H9 (cell line): ENCODE data around the gene SMTN. TPM values are rescaled to one million over a fixed set of nuclear protein-coding genes. Genes with fewer than 3 reads are reported as not detected.

Experiments used
- DNase-seq: peaks from one replicate; pipeline ENCODE4 v3.0.0-alpha.2; 2017
- H2AFZ ChIP-seq: one replicate; pipeline ENCODE4 v1.6.1; 2013; ENCODE audit warnings: mild to moderate bottlenecking, low read length, control low read depth, moderate library complexity
- H2AK5ac ChIP-seq: 2 replicates; pipeline ENCODE4 v1.6.1; 2013; ENCODE audit warnings: low read length, control low read depth, mixed read lengths; ENCODE audit not compliant: insufficient read length
- H2BK120ac ChIP-seq: one replicate; pipeline ENCODE4 v1.6.1; 2013; ENCODE audit warnings: low read depth, mild to moderate bottlenecking, low read length, control low read depth, inconsistent platforms; ENCODE audit not compliant: poor library complexity, severe bottlenecking
- H2BK12ac ChIP-seq: 2 replicates; pipeline ENCODE4 v1.6.1; 2013; ENCODE audit warnings: low read length, control low read depth, mixed read lengths, low read depth; ENCODE audit not compliant: insufficient read length
- H2BK15ac ChIP-seq: 2 replicates; pipeline ENCODE4 v1.6.1; 2013; ENCODE audit warnings: low read depth, low read length, control low read depth
- H2BK20ac ChIP-seq: one replicate; pipeline ENCODE4 v1.6.1; 2013; ENCODE audit warnings: low read depth, mild to moderate bottlenecking, low read length, control low read depth, inconsistent platforms; ENCODE audit not compliant: poor library complexity, severe bottlenecking
- H2BK5ac ChIP-seq: 2 replicates; pipeline ENCODE4 v1.6.1; 2013; ENCODE audit warnings: low read length, control low read depth, mixed read lengths; ENCODE audit not compliant: insufficient read length
- H3K14ac ChIP-seq: 2 replicates; pipeline ENCODE4 v1.6.1; 2013; ENCODE audit warnings: low read length, control low read depth; ENCODE audit not compliant: insufficient read depth
- H3K18ac ChIP-seq: 2 replicates; pipeline ENCODE4 v1.6.1; 2013; ENCODE audit warnings: low read depth, mild to moderate bottlenecking, mixed read lengths, low read length, control low read depth; ENCODE audit not compliant: insufficient read length
- H3K23ac ChIP-seq: 2 replicates; pipeline ENCODE4 v1.6.1; 2013; ENCODE audit warnings: low read length, control low read depth, mixed read lengths, low read depth; ENCODE audit not compliant: insufficient read length
- H3K23me2 ChIP-seq: 2 replicates; pipeline ENCODE4 v1.6.1; 2013; ENCODE audit warnings: low read depth, mild to moderate bottlenecking, mixed read lengths, low read length, control low read depth; ENCODE audit not compliant: insufficient read length, poor library complexity, severe bottlenecking
- H3K27ac ChIP-seq: 2 replicates; pipeline ENCODE4 v1.5.1; 2013; ENCODE audit warnings: low read length, control low read depth, mixed read lengths, low read depth; ENCODE audit not compliant: insufficient read length
- H3K27me3 ChIP-seq: 2 replicates; pipeline ENCODE4 v1.6.1; 2013; ENCODE audit warnings: low read length, control low read depth, inconsistent platforms; ENCODE audit not compliant: insufficient read depth
- H3K4ac ChIP-seq: 2 replicates; pipeline ENCODE4 v1.6.1; 2013; ENCODE audit warnings: low read depth, mild to moderate bottlenecking, control low read depth, inconsistent platforms, low read length, moderate library complexity
- H3K4me1 ChIP-seq: 2 replicates; pipeline ENCODE4 v1.6.1; 2013; ENCODE audit warnings: low read length, control low read depth, inconsistent platforms; ENCODE audit not compliant: insufficient read depth
- H3K4me2 ChIP-seq: 2 replicates; pipeline ENCODE4 v1.6.1; 2013; ENCODE audit warnings: low read length, control low read depth, mixed read lengths; ENCODE audit not compliant: insufficient read length, insufficient read depth
- H3K56ac ChIP-seq: 2 replicates; pipeline ENCODE4 v1.6.1; 2013; ENCODE audit warnings: low read depth, mild to moderate bottlenecking, mixed read lengths, low read length, control low read depth; ENCODE audit not compliant: insufficient read length
- H3K79me1 ChIP-seq: 2 replicates; pipeline ENCODE4 v1.6.1; 2013; ENCODE audit warnings: low read depth, mild to moderate bottlenecking, moderate library complexity, low read length, control low read depth, inconsistent platforms; ENCODE audit not compliant: insufficient read depth, poor library complexity, severe bottlenecking
- H3K79me2 ChIP-seq: 2 replicates; pipeline ENCODE4 v1.6.1; 2013; ENCODE audit warnings: low read length, control low read depth, inconsistent platforms; ENCODE audit not compliant: insufficient read depth
- H3K9ac ChIP-seq: 2 replicates; pipeline ENCODE4 v1.6.1; 2013; ENCODE audit warnings: low read length, control low read depth, mixed read lengths; ENCODE audit not compliant: insufficient read length; ENCODE audit errors: extremely low read depth
- H3K9me3 ChIP-seq: one replicate; pipeline ENCODE4 v1.6.1; 2013; ENCODE audit warnings: low read depth, low read length, inconsistent platforms; ENCODE audit not compliant: control insufficient read depth
- H3T11ph ChIP-seq: one replicate; pipeline ENCODE4 v1.6.1; 2013; ENCODE audit warnings: mild to moderate bottlenecking, low read length, control low read depth, inconsistent platforms
- H4K20me1 ChIP-seq: one replicate; pipeline ENCODE4 v1.6.1; 2013; ENCODE audit not compliant: control insufficient read depth, insufficient read length, insufficient read depth
- H4K5ac ChIP-seq: 2 replicates; pipeline ENCODE4 v1.6.1; 2013; ENCODE audit warnings: low read depth, mild to moderate bottlenecking, mixed read lengths, low read length, control low read depth; ENCODE audit not compliant: insufficient read length
- H4K8ac ChIP-seq: replicated peaks from 2 replicates; pipeline ENCODE4 v1.6.1; 2013; ENCODE audit warnings: low read length, control low read depth, mixed read lengths, low read depth; ENCODE audit not compliant: insufficient read length
- H4K91ac ChIP-seq: 2 replicates; pipeline ENCODE4 v1.6.1; 2013; ENCODE audit warnings: low read depth, mild to moderate bottlenecking, moderate library complexity, mixed read lengths, low read length, control low read depth; ENCODE audit not compliant: insufficient read length
- H3K27ac Mint-ChIP-seq, 3 experiments: 2 replicates in 2 of 3; 3 replicates in 1 of 3; pipeline ENCODE4 v1.8.0; 2020 to 2021; ENCODE audit warnings: mixed read lengths in 3 of 3, mild to moderate bottlenecking in 1 of 3, moderate library complexity in 1 of 3
- H3K27me3 Mint-ChIP-seq: 2 replicates; pipeline ENCODE4 v1.8.0; 2021; ENCODE audit warnings: low read depth, mild to moderate bottlenecking, moderate library complexity, mixed read lengths
- H3K36me3 Mint-ChIP-seq, 3 experiments: 2 replicates in 2 of 3; 3 replicates in 1 of 3; pipeline ENCODE4 v1.8.0; 2020 to 2021; ENCODE audit warnings: low read depth in 3 of 3, mixed read lengths in 3 of 3; ENCODE audit not compliant: insufficient read depth in 1 of 3
- H3K4me1 Mint-ChIP-seq, 2 experiments: 2 replicates each; pipeline ENCODE4 v1.8.0; 2020; ENCODE audit warnings: mixed read lengths in 2 of 2
- H3K4me3 Mint-ChIP-seq, 2 experiments: 2 replicates in 1 of 2; 3 replicates in 1 of 2; pipeline ENCODE4 v1.8.0; 2020 to 2021; ENCODE audit warnings: mild to moderate bottlenecking in 2 of 2, mixed read lengths in 2 of 2, moderate library complexity in 1 of 2
- H3K9me3 Mint-ChIP-seq, 2 experiments: 2 replicates in 1 of 2; 3 replicates in 1 of 2; pipeline ENCODE4 v1.8.0; 2020; ENCODE audit warnings: mild to moderate bottlenecking in 2 of 2, mixed read lengths in 2 of 2, moderate library complexity in 1 of 2
- WGBS: extraction: QIAGEN DNeasy Blood & Tissue Kit; methylation state at CpG from one replicate; pipeline ENCODE4 v1.1.7; 2013; ENCODE audit warnings: missing lambda C conversion rate, low lambda C conversion rate, mixed read lengths; ENCODE audit not compliant: insufficient read length; ENCODE audit errors: extremely low coverage; 5-methylcytosine and 5-hydroxymethylcytosine counted together
- total RNA-seq: library from RNA; stranded (reverse); gene quantifications from 2 replicates; pipeline ENCODE4 v1.2.1, GENCODE V29; 2021
- TF ChIP-seq, protein P1 (sequence below): fragments of 200-600 bp; sonication (generic); conservative IDR thresholded peaks from 3 replicates; pipeline ENCODE4 v1.8.0; 2021; ENCODE audit warnings: antibody characterized with exemption, mild to moderate bottlenecking

SMTN gene
- total RNA-seq, 1 experiment from 2014 or later, result 23.4 TPM

DNA sequence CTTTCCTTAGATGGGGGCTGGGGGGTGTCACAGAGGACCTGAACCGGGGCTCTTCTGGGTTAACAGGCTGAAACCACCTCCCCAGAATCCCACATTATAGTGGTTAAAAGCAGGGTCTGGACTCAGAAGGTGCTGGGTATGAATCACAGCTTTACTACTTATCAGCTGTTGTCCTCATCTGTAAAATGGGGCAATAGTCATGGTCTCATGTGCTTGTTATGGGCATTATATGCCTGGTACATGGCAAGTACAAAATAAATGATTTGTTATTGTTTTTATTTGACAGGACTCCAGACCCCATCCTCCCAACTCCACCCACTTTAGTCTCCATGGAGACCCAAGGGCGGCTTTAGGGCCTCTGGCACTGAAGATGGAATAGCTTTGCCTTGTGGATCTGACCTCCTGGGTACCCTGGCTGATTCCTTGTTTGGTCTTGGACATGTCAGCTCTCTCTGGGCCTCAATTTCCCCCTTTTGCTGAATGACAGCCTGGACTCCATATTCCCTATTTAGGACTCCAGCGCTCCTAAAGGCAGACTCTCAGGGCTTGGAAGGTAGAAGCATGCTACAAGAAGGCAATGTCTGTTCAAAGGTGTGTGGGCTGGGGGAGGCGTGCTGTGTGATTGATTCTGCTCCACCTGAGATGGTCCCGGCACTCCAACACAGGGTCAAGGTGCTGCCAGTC is 812 bp upstream of the SMTN start:
- TF ChIP-seq, protein P1, sequence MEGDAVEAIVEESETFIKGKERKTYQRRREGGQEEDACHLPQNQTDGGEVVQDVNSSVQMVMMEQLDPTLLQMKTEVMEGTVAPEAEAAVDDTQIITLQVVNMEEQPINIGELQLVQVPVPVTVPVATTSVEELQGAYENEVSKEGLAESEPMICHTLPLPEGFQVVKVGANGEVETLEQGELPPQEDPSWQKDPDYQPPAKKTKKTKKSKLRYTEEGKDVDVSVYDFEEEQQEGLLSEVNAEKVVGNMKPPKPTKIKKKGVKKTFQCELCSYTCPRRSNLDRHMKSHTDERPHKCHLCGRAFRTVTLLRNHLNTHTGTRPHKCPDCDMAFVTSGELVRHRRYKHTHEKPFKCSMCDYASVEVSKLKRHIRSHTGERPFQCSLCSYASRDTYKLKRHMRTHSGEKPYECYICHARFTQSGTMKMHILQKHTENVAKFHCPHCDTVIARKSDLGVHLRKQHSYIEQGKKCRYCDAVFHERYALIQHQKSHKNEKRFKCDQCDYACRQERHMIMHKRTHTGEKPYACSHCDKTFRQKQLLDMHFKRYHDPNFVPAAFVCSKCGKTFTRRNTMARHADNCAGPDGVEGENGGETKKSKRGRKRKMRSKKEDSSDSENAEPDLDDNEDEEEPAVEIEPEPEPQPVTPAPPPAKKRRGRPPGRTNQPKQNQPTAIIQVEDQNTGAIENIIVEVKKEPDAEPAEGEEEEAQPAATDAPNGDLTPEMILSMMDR, result no peak
- Histone ChIP-seq H3K4me1 (no peaks in the 10 kb centered on the region; the same call in 1 of the 2 replicates), H3K14ac (0 out of 2 replicates have a peak overlapping the region, but pooled peaks have one; percentile 58), H4K8ac (no peak overlapping the region), H2BK20ac (no peak overlapping the region), H3K27me3 (no peaks in the 10 kb centered on the region), H3K4me2 (peak overlapping the region; percentile 68), H2BK120ac (no peak overlapping the region), H3K9ac (peak overlapping the region; percentile 36), H3K79me1 (no peaks in the 10 kb centered on the region), H3K23me2 (peaks cover 10% of the 10 kb centered on the region), H3K56ac (no peak overlapping the region), H3K9me3 (no peaks in the 10 kb centered on the region), H2AK5ac (no peak overlapping the region), H3K23ac (no peak overlapping the region), H4K5ac (no peak overlapping the region), H3K18ac (peak overlapping the region; percentile 54), H4K91ac (no peak overlapping the region), H2BK12ac (no peak overlapping the region), H3K79me2 (no peaks in the 10 kb centered on the region; the same call in 1 of the 2 replicates), H2BK15ac (no peak overlapping the region), H4K20me1 (no peaks in the 10 kb centered on the region), H2BK5ac (no peak overlapping the region), H3T11ph (no peak overlapping the region), H3K4ac (no peak overlapping the region), H2AFZ (no peak overlapping the region), H3K27ac (no peak overlapping the region)
- DNase-seq, result no peak
- WGBS, result no CpG with 5 or more reads among the region's 5 CpGs
- peak overlapping the region in 2 of 3 experiments; percentile 95 to 100; a peak in 4 of 7 replicates for H3K27ac Mint-ChIP-seq
- peak overlapping the region; percentile 87 to 90 for H3K4me3 Mint-ChIP-seq
- H3K9me3 Mint-ChIP-seq, result no peaks in the 10 kb centered on the region
- peaks cover 34 to 40% of the 10 kb centered on the region in 2 experiments for H3K4me1 Mint-ChIP-seq
- H3K27me3 Mint-ChIP-seq, result peaks cover 9% of the 10 kb centered on the region
- H3K36me3 Mint-ChIP-seq, result peaks cover 0 to 2% (median 0%) of the 10 kb centered on the region in 3 experiments; a peak in 2 of 7 replicates
